RWPE1 (cell line): ENCODE data around the gene GPR37L1.
A peak's percentile ranks its signal among the peaks of the same experiment; 100 is the strongest.

ENCODE experiments used
- CTCF ChIA-PET: fragments of 350-600 bp; sonication (Branson Sonifier 250); formaldehyde crosslinking; extraction: SDS; loops from one replicate; lab custom pipeline; 2021; lab: Yijun Ruan, JAX
- POLR2A ChIA-PET: fragments of 400-600 bp; formaldehyde crosslinking; extraction: SDS; loops from one replicate; lab custom pipeline; 2020; ENCODE audit warnings: antibody characterized with exemption; ENCODE audit not compliant: low non-redundant PET; lab: Yijun Ruan, JAX
- DNase-seq: peaks from one replicate; pipeline ENCODE4 v3.0.0; 2012; ENCODE audit warnings: low spot score
- H3K27ac ChIP-seq: fragments of 450-650 bp; 2 replicates; pipeline ENCODE4 v1.5.1; 2017
- TF ChIP-seq, protein P1 (sequence below): fragments of 450-650 bp; conservative IDR thresholded peaks from 2 replicates; pipeline ENCODE4 v1.5.1; 2017; ENCODE audit warnings: low read depth, mild to moderate bottlenecking

Gene GPR37L1

GRCh38 chr1:202116287-202116686 lies 6.4 kb upstream of the GPR37L1 start:
- no peak overlapping the region for H3K27ac ChIP-seq
- ChIA-PET CTCF (interaction anchor here (0.6 to 7.8 kb wide), 5 partner anchors 63 to 117 kb away, joined by 3 to 114 read pairs (median 4); partner anchors contain the start of gene ELF3), POLR2A (no interaction called here)
- DNase-seq, result no peak
- TF ChIP-seq, protein P1, sequence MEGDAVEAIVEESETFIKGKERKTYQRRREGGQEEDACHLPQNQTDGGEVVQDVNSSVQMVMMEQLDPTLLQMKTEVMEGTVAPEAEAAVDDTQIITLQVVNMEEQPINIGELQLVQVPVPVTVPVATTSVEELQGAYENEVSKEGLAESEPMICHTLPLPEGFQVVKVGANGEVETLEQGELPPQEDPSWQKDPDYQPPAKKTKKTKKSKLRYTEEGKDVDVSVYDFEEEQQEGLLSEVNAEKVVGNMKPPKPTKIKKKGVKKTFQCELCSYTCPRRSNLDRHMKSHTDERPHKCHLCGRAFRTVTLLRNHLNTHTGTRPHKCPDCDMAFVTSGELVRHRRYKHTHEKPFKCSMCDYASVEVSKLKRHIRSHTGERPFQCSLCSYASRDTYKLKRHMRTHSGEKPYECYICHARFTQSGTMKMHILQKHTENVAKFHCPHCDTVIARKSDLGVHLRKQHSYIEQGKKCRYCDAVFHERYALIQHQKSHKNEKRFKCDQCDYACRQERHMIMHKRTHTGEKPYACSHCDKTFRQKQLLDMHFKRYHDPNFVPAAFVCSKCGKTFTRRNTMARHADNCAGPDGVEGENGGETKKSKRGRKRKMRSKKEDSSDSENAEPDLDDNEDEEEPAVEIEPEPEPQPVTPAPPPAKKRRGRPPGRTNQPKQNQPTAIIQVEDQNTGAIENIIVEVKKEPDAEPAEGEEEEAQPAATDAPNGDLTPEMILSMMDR, result no peak

DNA sequence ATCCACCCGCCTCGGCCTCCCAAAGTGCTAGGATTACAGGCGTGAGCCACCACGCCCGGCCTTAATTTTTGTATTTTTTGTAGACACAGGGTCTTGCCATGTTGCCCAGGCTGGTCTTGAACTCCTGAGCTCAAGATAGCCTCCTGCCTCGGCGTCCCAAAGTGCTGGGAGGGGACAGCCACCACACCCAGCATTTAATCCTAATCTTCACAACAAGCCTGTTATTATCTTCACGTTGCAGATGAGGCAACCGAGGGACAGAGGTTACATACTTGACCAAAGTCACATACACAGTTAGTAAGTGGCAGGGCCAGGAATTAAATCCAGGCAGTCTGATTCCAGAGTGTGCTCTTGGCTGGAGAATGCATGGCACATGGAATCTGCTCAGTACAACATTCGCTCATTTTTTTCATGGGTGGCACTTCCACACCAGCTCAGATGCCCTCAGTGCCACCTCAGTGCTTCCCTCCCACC lies 4.8 kb upstream of the GPR37L1 start:
- ChIA-PET CTCF (interaction anchor here (0.5 to 7.8 kb wide), 15 partner anchors 9 to 563 kb away, joined by 3 to 114 read pairs (median 4); partner anchors contain the start of gene ELF3), POLR2A (interaction anchor here (1.1 kb wide), 1 partner anchor 108 kb away, joined by 7 read pairs; the partner anchor contains the start of gene ELF3)
- peak overlapping the region; percentile 36 for H3K27ac ChIP-seq
- no peak for DNase-seq
- TF ChIP-seq, protein P1, result no peak

GRCh38 chr1:202121006-202121405 lies 1.7 kb upstream of the GPR37L1 start:
- CTCF ChIA-PET, result interaction anchor here (0.6 to 7.8 kb wide), 5 partner anchors 8 to 283 kb away, joined by 3 to 114 read pairs (median 4); partner anchors contain the start of gene ELF3
- TF ChIP-seq, protein P1, result no peak
- POLR2A ChIA-PET, result interaction anchor here (1.3 kb wide), 1 partner anchor 111 kb away, joined by 3 read pairs; the partner anchor contains the start of gene ELF3

DNA sequence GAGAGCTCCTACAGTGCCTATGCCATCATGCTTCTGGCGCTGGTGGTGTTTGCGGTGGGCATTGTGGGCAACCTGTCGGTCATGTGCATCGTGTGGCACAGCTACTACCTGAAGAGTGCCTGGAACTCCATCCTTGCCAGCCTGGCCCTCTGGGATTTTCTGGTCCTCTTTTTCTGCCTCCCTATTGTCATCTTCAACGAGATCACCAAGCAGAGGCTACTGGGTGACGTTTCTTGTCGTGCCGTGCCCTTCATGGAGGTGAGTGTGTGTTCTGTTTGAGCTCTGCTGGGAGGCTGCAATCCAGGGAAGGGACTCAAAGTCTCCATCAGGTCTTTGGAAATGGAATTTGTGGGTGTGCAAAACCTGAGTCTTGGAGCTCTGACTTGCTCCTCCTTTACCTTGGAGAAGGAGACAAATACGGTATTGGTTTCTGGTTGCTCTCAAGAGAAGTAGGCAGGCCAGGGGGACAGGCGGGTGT lies 658 bp downstream of the GPR37L1 start:
- H3K27ac ChIP-seq, result no peak overlapping the region
- TF ChIP-seq, protein P1, result no peak
- DNase-seq, result no peak
- POLR2A ChIA-PET, result interaction anchor here (0.6 kb wide), 1 partner anchor 10 kb away, joined by 3 read pairs; no protein-coding TSS in a partner anchor
- CTCF ChIA-PET, result interaction anchor here (0.6 to 7.8 kb wide), 6 partner anchors 11 to 762 kb away, joined by 3 to 114 read pairs (median 6); partner anchors contain the start of genes ELF3 and LMOD1

More at GRCh38 chr1:202121006-202121405, 1.7 kb upstream of the GPR37L1 start:
- no peak for DNase-seq
- H3K27ac ChIP-seq, result no peak overlapping the region

GRCh38 chr1:202124142-202124541 lies 1.4 kb downstream of the GPR37L1 start:
- CTCF ChIA-PET, result interaction anchor here (0.6 to 7.8 kb wide), 5 partner anchors 10 to 763 kb away, joined by 3 to 114 read pairs (median 8); partner anchors contain the start of gene ELF3
- no peak for DNase-seq
- TF ChIP-seq, protein P1, result no peak
- no peak overlapping the region for H3K27ac ChIP-seq
- POLR2A ChIA-PET, result no interaction called here

DNA sequence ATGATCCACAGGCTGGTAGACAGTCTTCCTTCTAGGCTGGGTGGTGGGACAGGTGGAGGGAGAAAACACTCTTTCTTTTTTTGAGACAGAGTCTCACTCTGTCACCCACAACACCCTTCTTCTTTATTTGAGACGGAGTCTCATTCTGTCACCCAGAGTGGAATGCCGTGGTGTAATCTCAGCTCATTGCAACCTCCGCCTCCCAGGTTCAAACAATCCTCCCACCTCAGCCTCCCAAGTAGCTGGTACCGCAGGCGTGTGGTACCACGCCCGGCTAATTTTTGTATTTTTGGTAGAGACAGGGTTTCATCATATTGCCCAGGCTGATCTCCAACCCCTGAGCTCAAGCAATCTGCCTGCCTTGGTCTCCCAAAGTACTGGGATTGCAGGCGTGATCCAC lies 2.9 kb downstream of the GPR37L1 start:
- CTCF ChIA-PET, result interaction anchor here (0.6 to 1.3 kb wide), 6 partner anchors 9 to 230 kb away, joined by 3 to 5 read pairs (median 3); no protein-coding TSS in a partner anchor
- POLR2A ChIA-PET, result interaction anchor here (0.7 kb wide), 1 partner anchor 13 kb away, joined by 5 read pairs; no protein-coding TSS in a partner anchor

More for the DNA sequence above, 2.9 kb downstream of the GPR37L1 start:
- TF ChIP-seq, protein P1, result no peak
- DNase-seq, result no peak
- H3K27ac ChIP-seq, result no peak overlapping the region
